HG02571 (cell line): Measurements from ENCODE around the gene RBM6.

Source experiments
- ATAC-seq: cut with Tn5 transposase; IDR thresholded peaks from one replicate; pipeline ENCODE4 v1.9.1; 2021; ENCODE audit warnings: mild to moderate bottlenecking, moderate library complexity; ENCODE audit not compliant: unreplicated experiment

RBM6 gene

GRCh38 chr3:50124052-50124799, 184.3 kb downstream of the RBM6 start:
- ATAC-seq, result no peak

- no peak for ATAC-seq
These were observed 184.8 kb downstream of the RBM6 start for GRCh38 chr3:50124800-50125178.

GRCh38 chr3:50125541-50126286, 185.8 kb downstream of the RBM6 start:
- ATAC-seq, result no peak

GRCh38 chr3:50126287-50127211, 186.6 kb downstream of the RBM6 start:
- no peak for ATAC-seq
